GM18909 (cell line): ENCODE results near the gene MAP3K1.
A peak's percentile ranks its signal among the peaks of the same experiment; 100 is the strongest.

Source experiments
- ATAC-seq: cut with Tn5 transposase; IDR thresholded peaks from one replicate; pipeline ENCODE4 v1.9.1; 2021; ENCODE audit warnings: mild to moderate bottlenecking; ENCODE audit not compliant: unreplicated experiment, poor library complexity

Gene MAP3K1

DNA sequence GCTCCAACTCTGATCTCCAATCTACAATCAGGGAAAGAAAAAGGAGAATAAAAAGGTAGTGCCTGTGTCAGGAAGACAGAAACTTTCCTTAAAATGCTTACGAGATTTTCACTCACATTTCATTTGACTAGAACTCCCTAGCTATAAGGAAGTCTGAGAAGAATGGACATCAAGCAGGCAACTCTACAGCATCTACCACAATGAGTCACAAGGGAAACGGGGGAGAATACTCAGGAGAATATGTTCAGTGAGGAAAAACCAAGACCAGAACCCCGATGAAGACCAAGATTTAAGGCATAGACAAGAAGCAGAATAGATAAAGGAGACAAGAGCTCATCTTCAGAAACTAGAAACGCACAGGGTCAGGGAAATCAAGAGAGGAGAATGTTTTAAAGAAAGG, 85.0 kb downstream of the MAP3K1 start:
- ATAC-seq = no peak

GRCh38 chr5:56900858-56901578, 85.7 kb downstream of the MAP3K1 start:
- no peak for ATAC-seq

DNA sequence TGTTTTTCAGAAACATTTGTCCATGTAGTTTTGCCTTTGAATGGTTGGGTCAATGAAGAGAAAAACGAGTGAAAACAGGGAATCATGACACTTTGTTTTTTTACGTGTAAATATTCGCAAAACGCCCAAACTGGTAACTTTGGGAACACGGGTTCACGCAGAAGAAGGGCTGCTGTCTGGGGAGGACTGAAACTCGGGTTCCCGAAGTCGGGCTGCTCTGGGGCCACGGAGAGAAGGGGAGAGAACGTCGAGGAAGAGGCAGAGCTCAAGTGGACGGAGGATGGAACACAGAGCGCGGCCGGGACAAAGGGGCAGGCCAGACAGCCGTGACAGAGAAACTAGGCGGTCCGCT, 93.6 kb downstream of the MAP3K1 start:
- ATAC-seq = peak; percentile 43

DNA sequence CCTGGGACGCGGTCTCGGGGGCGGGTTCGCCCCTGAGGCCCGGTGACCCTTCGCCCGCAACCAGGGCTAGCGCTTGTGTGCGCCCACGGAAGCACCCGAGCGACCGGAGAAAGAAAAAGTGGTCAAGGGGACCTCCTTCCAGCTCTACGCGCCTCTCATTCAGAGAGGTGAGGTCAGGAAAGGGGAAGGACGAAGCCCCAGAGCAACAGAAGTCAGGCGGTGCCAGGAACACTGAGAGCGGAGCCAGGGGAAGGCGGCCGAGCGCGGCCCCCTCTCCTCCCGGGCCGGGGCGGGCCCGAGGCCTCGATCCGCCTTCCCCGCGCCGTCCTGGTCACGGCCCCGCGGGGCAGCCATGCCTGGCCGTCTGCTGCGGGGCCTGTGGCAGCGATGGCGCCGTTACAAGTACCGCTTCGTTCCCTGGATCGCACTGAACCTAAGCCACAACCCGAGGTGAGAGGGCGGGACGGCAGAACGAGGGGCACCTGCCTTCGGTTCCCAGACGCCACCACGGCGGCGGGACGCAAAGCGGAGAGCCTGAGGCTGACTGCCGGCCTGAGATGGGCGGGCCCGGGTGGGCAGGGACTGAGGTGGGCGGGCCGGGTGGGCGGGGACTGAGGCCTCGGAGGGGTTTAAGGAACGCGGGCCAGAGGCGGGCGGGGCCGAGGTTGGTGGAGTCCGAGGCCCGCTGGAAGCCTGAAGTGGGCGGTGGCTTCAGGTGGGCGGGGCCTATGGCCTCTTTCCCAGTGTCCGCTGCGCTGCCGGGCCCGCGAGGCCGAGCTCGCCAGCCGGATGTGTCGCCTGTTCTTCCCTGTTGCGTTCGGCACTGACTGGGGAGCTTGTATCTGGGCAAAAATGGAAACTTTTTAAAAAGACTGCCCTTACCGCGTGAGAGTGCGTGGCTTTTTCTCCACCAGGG, 94.2 kb downstream of the MAP3K1 start, which contains the start of gene SETD9:
Gene SETD9, plus strand, starts transcription at position 303 of the 916 bp plus-strand sequence. Its CDS starts 50 bp downstream, at position 353.
- ATAC-seq = peak; percentile 91

DNA sequence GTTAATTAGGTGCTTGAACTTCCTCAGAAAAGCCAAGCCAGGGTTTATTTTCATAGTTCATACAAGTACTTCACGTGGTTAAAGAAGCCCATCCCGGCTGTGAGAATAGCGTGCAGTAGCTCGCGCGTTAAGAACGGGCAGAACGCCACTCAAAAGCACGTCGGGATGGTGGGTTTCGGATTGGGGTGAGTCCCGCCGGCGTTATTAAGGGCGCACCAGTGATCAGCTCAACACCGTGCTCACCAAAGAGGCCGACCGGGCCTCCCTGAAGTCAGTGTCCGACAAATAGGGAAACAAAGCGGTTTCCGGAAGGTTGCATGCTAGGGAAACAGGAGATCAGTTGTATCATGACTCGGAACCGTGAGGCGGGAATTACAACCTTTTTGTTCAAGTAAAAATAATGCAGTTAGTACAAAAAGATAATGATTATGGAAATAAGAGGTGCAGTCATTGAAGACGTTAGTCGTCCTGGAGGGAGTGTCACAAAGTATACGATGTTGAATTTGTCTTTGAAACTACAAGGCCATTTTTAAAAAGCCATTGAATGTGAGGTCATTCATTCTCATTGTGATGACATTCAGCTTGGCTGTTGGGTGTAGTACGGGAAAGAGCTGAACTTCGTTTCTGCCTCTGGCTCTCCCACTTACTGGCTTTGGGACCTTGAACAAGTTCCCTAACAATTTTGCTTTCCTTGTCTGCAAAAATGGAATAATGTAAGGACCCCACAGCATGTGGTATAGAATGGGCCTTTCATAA, 95.0 kb downstream of the MAP3K1 start:
- peak; percentile 29 for ATAC-seq

- ATAC-seq = no peak
These were observed 98.4 kb downstream of the MAP3K1 start for GRCh38 chr5:56913766-56914165.

- no peak for ATAC-seq
These were observed 99.3 kb downstream of the MAP3K1 start for GRCh38 chr5:56914678-56915077.

DNA sequence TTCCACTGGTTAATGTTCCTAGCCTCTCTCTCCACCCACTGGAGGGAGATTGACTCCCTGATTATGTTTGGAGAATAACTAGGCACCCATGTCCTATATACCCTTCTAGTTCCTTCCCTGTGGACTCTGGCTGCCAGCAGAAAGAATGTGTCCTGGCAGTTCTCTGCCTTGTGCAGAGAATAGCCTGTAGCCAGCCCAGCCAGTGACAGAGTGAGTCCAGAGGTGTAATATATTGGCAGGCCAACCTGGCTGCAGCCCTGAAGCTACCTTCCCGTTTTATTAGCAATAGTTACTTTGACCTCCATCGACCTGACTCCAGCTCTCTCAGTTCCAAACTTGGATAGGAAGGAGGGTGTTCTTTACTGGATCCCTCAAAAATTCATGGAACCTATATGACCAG, 102.2 kb downstream of the MAP3K1 start:
- no peak for ATAC-seq

GRCh38 chr5:56918054-56918453, 102.7 kb downstream of the MAP3K1 start:
- ATAC-seq = no peak

DNA sequence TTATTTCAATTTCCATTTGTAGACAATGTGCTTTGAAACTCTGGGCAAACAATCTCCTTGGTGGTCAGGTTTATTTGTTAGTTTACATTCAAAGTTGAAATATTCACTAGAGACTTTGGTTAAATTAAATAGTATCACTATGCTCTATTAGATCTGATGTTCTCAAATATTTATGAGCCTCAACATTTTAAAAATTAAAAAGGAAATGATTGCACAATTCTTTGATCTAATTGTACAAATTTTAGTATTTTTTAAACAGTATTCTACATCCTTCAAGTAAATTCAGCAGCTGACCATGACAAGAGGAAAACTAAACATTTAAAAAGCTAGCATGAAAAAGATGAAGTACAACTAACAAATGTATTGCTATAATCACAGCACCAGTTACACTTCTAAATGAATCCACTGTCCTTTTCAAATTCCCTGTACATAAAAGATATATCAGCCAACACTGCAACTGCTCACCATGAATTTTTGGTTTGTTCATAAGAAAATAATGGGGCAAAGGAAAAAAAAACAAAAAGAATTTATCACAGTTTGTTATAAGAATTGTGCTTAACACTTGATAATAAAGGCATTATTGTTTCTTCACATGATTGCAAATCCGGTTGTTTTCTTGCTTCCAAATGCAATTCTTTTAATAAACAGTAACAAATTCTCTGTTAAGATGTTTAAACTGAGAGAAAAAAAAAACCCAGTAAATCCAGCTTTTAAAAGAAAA, 104.8 kb downstream of the MAP3K1 start:
- no peak for ATAC-seq

DNA sequence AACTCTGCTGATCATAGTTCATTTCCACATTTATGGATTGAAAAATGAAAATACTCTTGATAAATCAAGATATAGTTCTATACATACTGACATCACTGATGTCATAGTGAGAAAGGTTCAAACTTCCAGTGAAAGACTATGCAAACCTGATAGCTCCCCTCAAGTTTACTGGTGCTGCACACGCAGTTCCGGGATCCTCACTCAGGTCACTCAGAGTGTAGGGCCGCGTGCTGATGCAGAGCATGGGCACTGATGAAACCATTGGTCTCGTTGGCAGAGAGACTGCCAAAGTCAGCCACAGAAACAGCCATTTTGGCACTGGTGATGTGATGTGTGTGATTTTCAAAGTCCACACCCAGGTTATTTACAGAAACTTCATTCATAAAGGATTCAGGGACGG, 107.6 kb downstream of the MAP3K1 start:
- ATAC-seq = no peak

GRCh38 chr5:56934325-56934724, 119.0 kb downstream of the MAP3K1 start:
- no peak for ATAC-seq

DNA sequence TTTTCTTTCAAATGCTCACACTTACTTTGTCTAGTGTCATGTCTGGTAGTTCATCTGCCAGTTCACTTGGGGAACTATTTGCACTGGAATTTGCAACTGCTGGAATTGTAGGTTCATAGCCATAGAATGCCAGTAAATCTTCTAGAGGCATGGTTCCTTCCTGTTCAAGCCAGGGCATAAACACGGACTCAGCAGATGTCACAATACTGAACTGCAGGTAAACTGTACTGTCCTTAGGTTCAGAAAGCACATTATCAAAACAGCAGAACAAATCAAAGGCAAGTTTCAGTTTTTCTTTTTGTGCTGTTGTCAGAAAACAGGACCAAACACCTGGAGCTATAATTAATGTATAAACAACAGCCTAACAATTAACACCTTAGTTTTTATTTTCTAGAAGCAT, 123.5 kb downstream of the MAP3K1 start:
- ATAC-seq = no peak

DNA sequence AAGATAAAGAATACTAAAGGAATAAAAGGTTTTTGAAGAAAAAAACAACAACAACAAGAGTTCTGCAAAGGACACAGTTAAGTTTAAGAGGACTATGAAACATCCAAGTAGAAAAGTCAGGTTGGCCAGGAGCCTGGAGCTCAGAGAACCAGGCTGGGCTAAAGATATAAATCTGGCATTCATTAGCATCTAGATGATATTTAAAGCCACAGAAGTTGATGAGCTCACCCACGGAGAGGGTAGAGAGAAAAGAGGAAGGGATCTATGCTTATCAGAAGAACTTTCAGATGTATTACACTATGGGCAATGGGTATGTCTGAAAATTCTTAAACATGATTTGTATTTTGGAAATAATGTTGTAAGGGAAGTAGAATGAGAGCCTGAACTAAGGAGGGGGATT, 126.6 kb downstream of the MAP3K1 start:
- ATAC-seq = no peak
